ENCODE results near the gene REPS2. TPM values are rescaled to one million over a fixed set of nuclear protein-coding genes. Genes with fewer than 3 reads are reported as not detected.

The REPS2 gene
- total RNA-seq, 1 donor from 2014 or later = 4.1 TPM

DNA sequence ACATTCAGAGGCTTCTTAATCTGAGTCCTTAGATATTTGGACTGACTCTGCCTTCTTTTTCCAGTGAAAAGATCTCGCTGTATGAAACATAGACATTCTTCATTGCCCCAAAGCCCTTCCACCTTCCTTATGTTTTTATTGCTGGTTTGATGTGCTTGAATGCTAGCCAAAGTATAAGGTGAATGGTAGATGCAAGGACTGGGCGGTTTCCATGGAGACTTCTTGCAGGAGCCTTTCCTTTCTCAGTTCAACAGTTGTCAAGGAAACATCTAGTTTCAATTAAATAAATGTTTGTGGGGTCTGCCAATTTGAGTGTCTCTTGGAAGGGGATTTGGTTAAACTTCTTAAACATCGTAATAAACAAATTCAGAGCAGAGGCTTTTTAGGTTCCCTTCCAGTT lies 46.0 kb downstream of the REPS2 start:
- no peak overlapping the region for H3K4me3 Mint-ChIP-seq
- H3K36me3 ChIP-seq = no peaks in the 10 kb centered on the region
- no peak for TF ChIP-seq EZH2phosphoT487 (IDR thresholded peaks at IDR 0.05)
- TF ChIP-seq, protein P1, sequence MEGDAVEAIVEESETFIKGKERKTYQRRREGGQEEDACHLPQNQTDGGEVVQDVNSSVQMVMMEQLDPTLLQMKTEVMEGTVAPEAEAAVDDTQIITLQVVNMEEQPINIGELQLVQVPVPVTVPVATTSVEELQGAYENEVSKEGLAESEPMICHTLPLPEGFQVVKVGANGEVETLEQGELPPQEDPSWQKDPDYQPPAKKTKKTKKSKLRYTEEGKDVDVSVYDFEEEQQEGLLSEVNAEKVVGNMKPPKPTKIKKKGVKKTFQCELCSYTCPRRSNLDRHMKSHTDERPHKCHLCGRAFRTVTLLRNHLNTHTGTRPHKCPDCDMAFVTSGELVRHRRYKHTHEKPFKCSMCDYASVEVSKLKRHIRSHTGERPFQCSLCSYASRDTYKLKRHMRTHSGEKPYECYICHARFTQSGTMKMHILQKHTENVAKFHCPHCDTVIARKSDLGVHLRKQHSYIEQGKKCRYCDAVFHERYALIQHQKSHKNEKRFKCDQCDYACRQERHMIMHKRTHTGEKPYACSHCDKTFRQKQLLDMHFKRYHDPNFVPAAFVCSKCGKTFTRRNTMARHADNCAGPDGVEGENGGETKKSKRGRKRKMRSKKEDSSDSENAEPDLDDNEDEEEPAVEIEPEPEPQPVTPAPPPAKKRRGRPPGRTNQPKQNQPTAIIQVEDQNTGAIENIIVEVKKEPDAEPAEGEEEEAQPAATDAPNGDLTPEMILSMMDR (IDR thresholded peaks at IDR 0.05) = no peak
- no peak for TF ChIP-seq EZH2 (IDR thresholded peaks at IDR 0.05)
- no peak overlapping the region for H3K27ac Mint-ChIP-seq
- H3F3A ChIP-seq (ENCODE audit: low read depth) = no peaks in the 10 kb centered on the region
- H3K9ac ChIP-seq = no peak overlapping the region
- H3K9me3 Mint-ChIP-seq = peaks cover 4% of the 10 kb centered on the region
- H3K4me1 ChIP-seq = no peaks in the 10 kb centered on the region
- no peak overlapping the region for H3K27ac ChIP-seq
- H3K4me1 Mint-ChIP-seq = peaks cover 12% of the 10 kb centered on the region
- no peaks in the 10 kb centered on the region for H3K79me2 ChIP-seq (ENCODE audit: low read depth)
- no peak overlapping the region for H3K4me3 ChIP-seq
- no peaks in the 10 kb centered on the region for H3K27me3 ChIP-seq
- H4K20me1 ChIP-seq (ENCODE audit: low read depth) = no peaks in the 10 kb centered on the region
- no peak overlapping the region for H3K4me2 ChIP-seq
- H3K36me3 Mint-ChIP-seq = no peaks in the 10 kb centered on the region
- no peak for DNase-seq (ENCODE audit: low spot score)
- H2AFZ ChIP-seq (replicated peaks) = no peak overlapping the region
- peaks cover 5% of the 10 kb centered on the region for H3K9me3 ChIP-seq (ENCODE audit: low read depth)
- peaks cover 10% of the 10 kb centered on the region for H3K27me3 Mint-ChIP-seq (ENCODE audit: insufficient read depth, low read depth)

DNA sequence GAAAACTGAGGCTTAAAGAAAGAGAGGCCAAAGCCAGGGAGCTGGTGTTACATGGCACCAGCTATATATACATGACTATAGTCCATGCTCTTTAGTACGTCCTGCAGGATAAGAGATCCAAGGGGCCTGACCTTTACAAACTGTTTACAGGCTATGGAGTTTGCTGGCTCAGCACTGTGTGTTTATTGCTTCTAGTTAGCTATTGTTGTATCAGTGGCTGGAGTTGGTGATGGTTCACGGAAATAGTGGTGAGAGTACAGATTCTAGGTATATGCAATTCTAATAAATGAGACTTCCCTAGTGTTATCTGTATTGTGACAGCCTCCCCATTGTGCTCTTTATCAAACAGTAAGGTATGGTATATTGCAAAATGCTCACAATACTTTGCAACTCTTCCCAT lies 46.5 kb downstream of the REPS2 start:
- Histone ChIP-seq H3K4me3 (no peak overlapping the region), H3K9ac (no peak overlapping the region), H3K27me3 (no peaks in the 10 kb centered on the region), H2AFZ (replicated peaks) (no peak overlapping the region), H3K27ac (no peak overlapping the region), H4K20me1 (ENCODE audit: low read depth) (no peaks in the 10 kb centered on the region), H3K79me2 (ENCODE audit: low read depth) (no peaks in the 10 kb centered on the region), H3K4me2 (no peak overlapping the region), H3K9me3 (ENCODE audit: low read depth) (peaks cover 5% of the 10 kb centered on the region), H3K4me1 (no peaks in the 10 kb centered on the region), H3K36me3 (no peaks in the 10 kb centered on the region), H3F3A (ENCODE audit: low read depth) (no peaks in the 10 kb centered on the region)
- Mint-ChIP-seq H3K27me3 (ENCODE audit: insufficient read depth, low read depth) (peaks cover 10% of the 10 kb centered on the region), H3K27ac (no peak overlapping the region), H3K9me3 (peaks cover 4% of the 10 kb centered on the region), H3K4me3 (no peak overlapping the region), H3K4me1 (peaks cover 12% of the 10 kb centered on the region), H3K36me3 (no peaks in the 10 kb centered on the region)
- TF ChIP-seq EZH2phosphoT487 (IDR thresholded peaks at IDR 0.05) (no peak), EZH2 (IDR thresholded peaks at IDR 0.05) (no peak)
- TF ChIP-seq, protein P1 (IDR thresholded peaks at IDR 0.05) = no peak
- DNase-seq (ENCODE audit: low spot score) = no peak

DNA sequence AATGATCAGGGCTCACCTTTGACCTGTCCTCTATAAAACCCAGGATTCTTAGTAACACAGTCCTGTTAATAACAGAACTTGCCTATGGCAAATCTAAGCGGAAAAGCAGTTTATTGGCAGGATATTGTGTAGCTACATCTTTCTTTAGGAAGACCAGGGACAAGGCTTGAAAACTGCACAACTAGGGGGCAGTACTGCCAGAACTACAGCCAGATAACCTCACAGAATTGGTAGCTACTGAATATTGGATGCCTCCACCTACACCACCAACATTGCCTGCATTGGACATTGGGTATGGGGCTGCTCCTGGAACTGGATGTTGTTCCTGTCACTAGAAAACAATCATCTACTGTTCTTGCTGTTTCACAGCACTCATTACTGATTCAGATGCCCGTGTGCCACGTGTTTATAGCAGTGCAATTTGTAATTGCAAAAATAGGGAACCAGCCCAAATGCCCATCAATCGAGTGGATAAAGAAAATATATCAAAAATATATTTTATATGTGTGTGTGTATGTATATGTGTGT lies 47.4 kb downstream of the REPS2 start:
- Mint-ChIP-seq H3K9me3 (no peaks in the 10 kb centered on the region), H3K27ac (no peak overlapping the region), H3K4me3 (no peak overlapping the region), H3K27me3 (ENCODE audit: insufficient read depth, low read depth) (peaks cover 10% of the 10 kb centered on the region), H3K36me3 (no peaks in the 10 kb centered on the region), H3K4me1 (peaks cover 12% of the 10 kb centered on the region)
- TF ChIP-seq, protein P1 (IDR thresholded peaks at IDR 0.05) = peak; percentile 30
- TF ChIP-seq EZH2phosphoT487 (IDR thresholded peaks at IDR 0.05) (no peak), EZH2 (IDR thresholded peaks at IDR 0.05) (no peak)
- no peaks in the 10 kb centered on the region for H3K27me3 ChIP-seq
- no peaks in the 10 kb centered on the region for H3K36me3 ChIP-seq
- no peak overlapping the region for H3K4me2 ChIP-seq
- peak; percentile 8 for DNase-seq (ENCODE audit: low spot score)
- no peaks in the 10 kb centered on the region for H3K79me2 ChIP-seq (ENCODE audit: low read depth)
- H2AFZ ChIP-seq (replicated peaks) = no peak overlapping the region
- no peaks in the 10 kb centered on the region for H3K9me3 ChIP-seq (ENCODE audit: low read depth)
- H3K27ac ChIP-seq = no peak overlapping the region
- no peaks in the 10 kb centered on the region for H3K4me1 ChIP-seq
- H3K9ac ChIP-seq = no peak overlapping the region
- no peak overlapping the region for H3K4me3 ChIP-seq
- H4K20me1 ChIP-seq (ENCODE audit: low read depth) = no peaks in the 10 kb centered on the region
- no peaks in the 10 kb centered on the region for H3F3A ChIP-seq (ENCODE audit: low read depth)
